Hematopoietic multipotent progenitor cell (in vitro differentiated cells): ENCODE data around the gene PHB1. TPM values are rescaled to one million over a fixed set of nuclear protein-coding genes. Genes with fewer than 3 reads are reported as not detected.

ENCODE experiments used
- DNase-seq, 3 donors: peaks; one replicate each; pipeline ENCODE4 v3.0.0-alpha.2; 2011 to 2015; ENCODE audit warnings: low read depth in 2 of 3, low spot score in 2 of 3
- total RNA-seq: library from RNA; depleted of rRNA; stranded (reverse); fragments of >200 nt; gene quantifications from one replicate; pipeline ENCODE4 v1.2.3, GENCODE V29; 2012

The PHB1 gene
- total RNA-seq = 102 TPM

DNA sequence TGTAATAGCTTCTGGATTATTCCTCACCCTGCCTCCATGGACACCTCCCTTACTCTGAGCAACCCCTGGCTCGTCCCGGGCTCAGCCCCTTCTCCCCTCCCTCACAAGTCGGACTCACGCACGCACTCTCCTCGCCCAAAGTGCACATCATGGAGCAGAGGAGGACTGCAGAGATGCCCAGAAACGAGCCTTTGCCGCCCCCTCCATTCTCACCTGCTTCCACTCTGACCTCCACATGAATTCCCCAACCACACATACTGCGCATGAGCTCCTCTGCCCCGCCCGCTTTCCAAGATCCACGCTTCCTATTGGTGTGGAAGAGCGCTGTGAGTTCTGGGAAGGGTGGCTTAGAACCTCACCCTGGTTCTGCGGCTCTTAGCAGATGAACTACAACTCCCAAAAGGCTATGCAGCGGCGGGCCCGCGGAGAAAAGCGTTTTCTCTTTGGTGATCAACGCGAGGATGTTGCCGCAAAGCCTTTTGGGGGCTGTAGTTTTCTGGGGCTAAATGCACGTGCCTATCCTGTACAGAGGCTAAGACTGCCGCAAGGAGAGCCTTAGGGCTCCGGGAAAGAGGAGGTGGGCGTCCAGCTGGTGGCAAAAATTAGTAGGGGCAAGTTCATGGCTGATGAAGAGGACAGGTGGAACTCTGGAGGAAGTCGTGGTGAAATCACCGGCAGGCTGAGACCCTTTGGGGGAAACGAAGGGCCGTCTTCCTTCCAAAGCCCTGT is at the start of gene PHB1:
Gene PHB1, minus strand, starts transcription at position 261 of the 729 bp plus-strand sequence. CDS start 1,618 bp downstream, outside the sequence.
- DNase-seq = peak; percentile 82 to 98 (median 96)

DNA sequence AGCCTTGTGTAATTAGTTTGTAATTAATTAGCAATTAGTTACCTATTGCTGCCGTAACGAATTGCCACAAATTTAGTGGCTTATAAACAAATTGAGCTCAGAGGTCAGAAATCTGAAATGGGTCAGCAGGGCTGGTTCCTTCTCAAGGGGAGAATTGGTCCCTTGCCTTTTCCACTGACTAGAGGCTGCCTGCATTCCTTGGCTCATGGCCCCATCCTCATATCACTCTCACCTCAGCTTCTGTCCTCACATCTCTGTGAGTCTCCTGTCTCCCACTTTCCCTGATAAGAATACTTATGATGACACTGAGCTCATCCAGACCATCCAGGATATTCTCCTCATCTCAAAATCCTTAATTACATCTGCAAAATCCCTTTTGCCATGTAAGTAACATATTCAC is 49.4 kb upstream of the PHB1 start:
- DNase-seq = no peak

DNA sequence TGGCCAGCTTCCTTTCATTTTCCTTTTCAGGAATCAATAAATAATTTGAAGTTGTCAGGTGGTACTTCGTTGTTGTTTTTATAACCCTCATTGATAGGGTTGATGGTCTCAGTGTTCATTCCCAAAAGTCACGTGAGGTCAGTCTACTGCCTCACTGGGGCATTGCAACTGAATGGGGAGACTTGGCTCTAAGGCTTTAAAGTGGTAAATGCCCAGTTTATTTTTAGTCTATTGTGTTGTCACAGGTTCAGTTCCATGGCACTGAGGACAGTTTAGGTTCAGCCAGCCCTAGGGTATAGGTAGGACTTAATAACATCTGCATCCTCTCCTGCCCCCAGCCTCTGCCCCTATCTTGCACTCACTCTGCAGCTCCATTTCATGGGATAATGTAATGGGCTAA is 46.9 kb upstream of the PHB1 start:
- DNase-seq = no peak

GRCh38 chr17:49460401-49460800 is 45.7 kb upstream of the PHB1 start:
- DNase-seq = no peak

DNA sequence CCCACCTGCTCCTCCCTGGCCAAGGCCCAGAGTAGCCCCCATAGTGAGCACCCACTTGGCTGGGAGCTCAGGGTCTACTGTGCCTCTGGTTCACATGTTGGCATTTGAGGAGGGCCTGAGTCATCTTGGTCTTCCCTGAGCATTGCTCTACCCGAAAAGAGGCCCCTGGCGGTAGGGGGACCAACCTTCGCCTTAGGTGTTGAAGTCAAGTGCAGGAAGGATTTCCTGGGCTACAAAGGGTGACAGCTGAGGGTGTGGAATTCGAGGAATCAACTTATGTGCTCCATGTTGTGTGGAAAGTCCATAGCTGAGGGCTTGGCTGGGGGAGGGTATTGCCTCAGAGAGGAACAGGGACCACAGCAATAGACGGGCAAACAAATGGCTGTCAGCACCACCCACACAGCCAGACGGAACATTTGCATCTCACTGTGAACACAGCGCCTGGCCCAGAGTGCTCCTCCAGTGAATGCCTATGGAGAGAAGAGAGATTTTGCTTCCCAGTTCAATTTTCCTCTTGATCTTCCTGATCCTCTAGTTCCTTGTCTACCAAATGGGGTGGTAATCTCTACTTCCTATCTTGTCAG is 44.8 kb upstream of the PHB1 start:
- no peak for DNase-seq

DNA sequence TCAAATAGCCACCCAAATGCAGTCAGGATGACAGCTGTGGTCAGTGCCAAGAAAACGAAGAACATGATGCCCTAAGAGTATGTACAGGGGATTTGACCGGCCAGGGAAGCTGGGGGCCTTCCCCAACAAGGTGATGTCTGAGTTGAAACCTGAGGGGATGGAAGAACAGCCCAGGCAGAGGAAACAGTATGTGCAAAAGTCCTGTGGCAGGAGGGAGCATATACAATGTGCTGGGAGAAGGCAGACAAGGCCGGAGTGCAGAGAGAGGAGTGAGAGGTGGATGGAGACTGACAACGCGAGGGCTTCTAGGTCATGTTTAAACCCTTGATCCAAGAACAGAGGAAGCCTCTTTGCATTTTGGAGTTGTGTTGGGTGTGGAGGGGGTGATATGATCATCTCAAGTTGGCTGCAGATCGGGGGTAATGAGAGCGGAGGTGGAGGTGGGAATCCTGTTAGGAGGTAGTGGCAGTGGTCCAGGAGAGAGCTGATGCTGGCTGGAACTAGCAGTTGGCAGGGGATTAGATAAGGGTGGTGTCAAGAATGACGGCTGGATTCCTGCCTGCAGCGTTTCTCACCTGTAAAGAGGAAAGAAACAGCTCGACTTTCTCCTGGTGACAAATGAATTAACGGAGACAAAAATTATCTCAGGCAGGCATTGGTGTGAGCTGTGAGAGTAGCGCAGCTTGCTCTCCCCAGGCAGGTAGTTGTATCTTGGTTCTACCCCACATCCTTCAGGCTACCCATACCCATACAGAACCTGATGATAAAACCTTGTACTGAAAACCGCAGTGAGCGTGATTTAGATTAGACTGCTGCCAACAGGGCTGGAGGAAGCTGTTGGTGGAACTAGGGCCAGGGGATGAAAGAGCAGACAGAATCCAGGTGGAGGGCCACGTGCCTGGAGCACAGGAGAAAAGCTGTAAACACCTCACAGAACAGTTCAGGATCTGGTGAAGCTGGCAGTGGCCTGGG is 43.2 kb upstream of the PHB1 start:
- DNase-seq = peak in 1 of 3 donors; percentile 37

- DNase-seq = no peak
Measured at GRCh38 chr17:49456183-49456965, 41.7 kb upstream of the PHB1 start.

DNA sequence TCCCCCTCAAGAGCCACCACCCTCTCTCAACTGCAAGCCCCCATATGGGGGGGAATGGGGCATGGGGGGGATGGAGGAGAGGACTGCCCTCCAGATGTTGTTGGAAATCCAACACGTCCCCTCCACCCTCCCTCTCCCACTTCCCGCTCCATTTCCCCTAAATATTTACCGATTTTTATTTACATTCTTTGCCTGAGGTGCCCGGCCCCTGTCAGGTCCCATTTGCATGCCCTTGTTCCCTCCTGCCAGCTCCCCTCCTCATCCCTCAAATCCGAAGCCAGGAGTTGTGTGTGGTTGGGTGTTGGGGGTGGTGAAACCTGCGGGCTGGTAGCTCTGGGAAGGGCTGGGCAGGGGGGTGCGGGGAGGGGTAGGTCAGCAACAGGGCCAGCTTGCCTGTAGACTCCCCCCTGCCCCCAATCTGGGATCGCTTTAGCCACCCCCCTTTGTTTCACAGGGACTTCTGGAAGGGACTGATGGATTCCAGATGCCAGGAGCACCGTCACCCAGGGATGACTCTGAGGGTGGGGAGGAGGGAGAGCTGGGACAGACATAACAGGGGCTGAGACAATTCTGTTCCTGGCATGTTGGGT is 40.7 kb upstream of the PHB1 start:
- no peak for DNase-seq

- no peak for DNase-seq
Measured at GRCh38 chr17:49454050-49454449, 39.4 kb upstream of the PHB1 start.

GRCh38 chr17:49452661-49453060 is 38.0 kb upstream of the PHB1 start:
- DNase-seq = no peak

- DNase-seq = no peak
Measured at GRCh38 chr17:49452201-49452600, 37.5 kb upstream of the PHB1 start.

- peak in 1 of 3 donors; percentile 41 for DNase-seq
Measured at GRCh38 chr17:49450735-49451134, 36.1 kb upstream of the PHB1 start.

DNA sequence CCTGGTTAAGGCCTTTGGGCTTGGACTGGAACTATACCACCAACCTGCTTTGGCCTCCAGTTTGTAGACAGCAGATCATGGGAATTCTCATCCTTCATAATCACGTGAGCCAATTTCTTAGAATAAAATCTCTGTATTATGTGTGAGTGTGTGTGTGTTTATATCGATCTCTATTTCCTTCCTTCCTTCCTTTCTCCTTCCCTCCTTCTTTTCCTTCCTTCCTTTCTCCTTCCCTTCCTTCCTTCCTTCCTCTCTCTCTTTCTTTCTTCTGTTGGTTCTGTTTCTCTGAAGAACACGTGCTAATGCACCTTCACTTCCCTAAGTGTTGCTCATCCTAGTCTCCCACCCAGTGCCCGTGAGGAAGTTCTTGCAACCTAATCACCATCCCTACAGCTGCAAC is 35.5 kb upstream of the PHB1 start:
- no peak for DNase-seq

DNA sequence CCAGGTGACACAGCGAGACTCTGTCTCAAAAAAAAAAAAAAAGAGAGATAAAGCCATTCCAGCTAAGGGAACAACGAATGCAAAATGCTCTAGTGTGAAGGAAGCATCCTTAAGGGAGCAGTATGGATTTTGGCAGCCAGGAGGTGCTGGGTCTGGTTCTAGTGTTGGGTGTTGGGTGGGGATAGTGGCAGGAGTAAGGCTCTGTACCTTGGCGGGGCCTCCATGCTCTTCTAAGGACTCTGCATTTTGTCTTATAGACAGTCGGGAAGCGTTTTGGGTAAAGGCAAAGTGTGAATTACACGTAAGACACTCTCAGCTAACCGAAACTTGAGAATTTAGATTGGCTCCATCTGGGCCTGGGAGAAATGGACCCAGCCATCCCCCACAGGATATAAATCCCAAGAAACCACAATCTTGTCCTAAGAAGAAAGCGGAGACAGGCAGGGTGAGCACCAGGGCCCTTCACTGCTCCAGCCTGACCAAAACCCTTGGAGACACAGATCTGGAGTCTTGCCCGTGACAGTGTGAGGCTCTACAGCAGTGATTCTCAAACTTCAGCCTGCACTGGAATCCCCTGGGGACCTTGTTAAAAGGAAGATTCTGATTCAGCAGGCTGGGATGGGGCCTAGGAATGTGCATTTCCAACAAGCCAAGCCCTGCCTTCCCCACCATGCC is 33.1 kb upstream of the PHB1 start:
- DNase-seq = no peak

- DNase-seq = no peak
Measured at GRCh38 chr17:49445591-49445990, 30.9 kb upstream of the PHB1 start.

GRCh38 chr17:49444384-49444783 is 29.7 kb upstream of the PHB1 start:
- DNase-seq = no peak

- no peak for DNase-seq
Measured at GRCh38 chr17:49443862-49444261, 29.2 kb upstream of the PHB1 start.

- DNase-seq = no peak
Measured at GRCh38 chr17:49442041-49442440, 27.4 kb upstream of the PHB1 start.

GRCh38 chr17:49441578-49441977 is 26.9 kb upstream of the PHB1 start:
- DNase-seq = no peak

DNA sequence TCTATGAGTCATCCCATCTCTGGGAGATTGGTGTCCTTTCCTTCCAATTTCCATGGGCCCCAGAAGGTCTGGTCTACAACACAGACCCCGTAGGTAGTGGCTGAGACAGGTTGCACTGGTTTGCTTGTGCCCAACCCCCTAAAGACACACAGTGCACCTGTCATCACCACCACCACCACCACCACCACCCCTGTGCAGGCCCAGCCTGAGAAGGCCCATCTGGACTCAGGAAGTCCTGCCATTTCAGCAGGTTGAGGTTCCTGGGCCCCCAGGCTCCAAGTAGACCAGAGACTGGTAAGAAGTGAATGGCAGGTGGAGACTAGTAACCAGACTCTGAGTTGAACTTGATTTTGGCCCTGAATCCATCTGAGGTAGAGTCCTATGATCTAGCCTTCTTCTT is 25.9 kb upstream of the PHB1 start:
- no peak for DNase-seq
